GM23338 (cell line): ENCODE results near the gene FGF23.

Experiments used
- CREB1 ChIP-seq: fragments of 250-450 bp; sonication (Bioruptor Pico); IDR thresholded peaks from 2 replicates; pipeline ENCODE4 v1.5.0; 2020; ENCODE audit warnings: low read depth, mild to moderate bottlenecking, moderate library complexity
- CTCF ChIP-seq, 2 experiments: fragments of 200-600 bp in 1 of 2; sonication (generic) in 1 of 2; conservative IDR thresholded peaks; 2 replicates each; pipeline versions ENCODE4 v1.5.1 to v1.6.1; 2016 to 2017; ENCODE audit warnings: antibody characterized with exemption in 2 of 2, low read depth in 2 of 2, mild to moderate bottlenecking in 2 of 2, moderate library complexity in 1 of 2
- ETS1 ChIP-seq: IDR thresholded peaks from 2 replicates; pipeline ENCODE4 v1.6.1; 2016; ENCODE audit warnings: antibody characterized with exemption
- EZH2 ChIP-seq: fragments of 200-600 bp; sonication (generic); IDR thresholded peaks from one replicate; pipeline ENCODE4 v1.8.0; 2017; ENCODE audit warnings: antibody characterized with exemption, mild to moderate bottlenecking, low read depth; ENCODE audit not compliant: unreplicated experiment
- EZH2phosphoT487 ChIP-seq: fragments of 200-600 bp; sonication (generic); IDR thresholded peaks from one replicate; pipeline ENCODE4 v1.8.1; 2018; ENCODE audit warnings: antibody characterized with exemption; ENCODE audit not compliant: unreplicated experiment
- JUNB ChIP-seq: IDR thresholded peaks from one replicate; pipeline ENCODE4 v1.6.1; 2016; ENCODE audit warnings: antibody characterized with exemption; ENCODE audit not compliant: unreplicated experiment
- NANOG ChIP-seq: IDR thresholded peaks from 2 replicates; pipeline ENCODE4 v1.6.1; 2016; ENCODE audit warnings: antibody characterized with exemption, borderline replicate concordance
- POLR2AphosphoS5 ChIP-seq: IDR thresholded peaks from 2 replicates; pipeline ENCODE4 v1.6.1; 2016; ENCODE audit warnings: antibody characterized with exemption, low read depth
- REST ChIP-seq: IDR thresholded peaks from one replicate; pipeline ENCODE4 v1.6.1; 2018; ENCODE audit warnings: antibody characterized with exemption; ENCODE audit not compliant: unreplicated experiment
- STAT1 ChIP-seq: IDR thresholded peaks from one replicate; pipeline ENCODE4 v1.6.1; 2016; ENCODE audit warnings: antibody characterized with exemption; ENCODE audit not compliant: unreplicated experiment
- ZNF114 ChIP-seq: fragments of 250-450 bp; sonication (Bioruptor Pico); IDR thresholded peaks from 2 replicates; pipeline ENCODE4 v1.5.0; 2020; ENCODE audit warnings: mild to moderate bottlenecking, moderate library complexity
- ZNF331 ChIP-seq: fragments of 250-450 bp; sonication (Bioruptor Pico); IDR thresholded peaks from 2 replicates; pipeline ENCODE4 v1.5.0; 2020; ENCODE audit warnings: low read depth, mild to moderate bottlenecking, moderate library complexity
- ZNF462 ChIP-seq: fragments of 250-450 bp; sonication (Bioruptor Pico); IDR thresholded peaks from 2 replicates; pipeline ENCODE4 v1.5.0; 2020; ENCODE audit warnings: mild to moderate bottlenecking, moderate library complexity

- TF ChIP-seq CTCF (conservative IDR thresholded peaks at IDR 0.05; ENCODE audit: low read depth in 2 of 2) (peak; percentile 82 to 94), NANOG (no peak), EZH2 (no peak), POLR2AphosphoS5 (no peak), EZH2phosphoT487 (no peak), JUNB (no peak), ETS1 (no peak), REST (no peak), CREB1 (CRISPR knock-in tag) (peak; percentile 54), STAT1 (no peak), ZNF331 (CRISPR knock-in tag) (no peak), ZNF114 (peak; percentile 82; the same call in 1 of the 2 replicates), ZNF462 (CRISPR knock-in tag) (no peak)
Measured at GRCh38 chr12:4356041-4356327, 23.5 kb downstream of the FGF23 start.
